Stomach (tissue), 4 donors: Measurements from ENCODE around the gene FAM219A.

Experiments used
- CTCF ChIP-seq, 7 experiments: fragments of 450-650 bp in 4 of 7; fragments of 200-600 bp in 3 of 7; sonication (generic) in 3 of 7; IDR thresholded peaks; one replicate each; pipeline ENCODE4 v1.5.1; 2016 to 2019; ENCODE audit warnings: antibody characterized with exemption in 7 of 7, control low read depth in 2 of 7, mild to moderate bottlenecking in 1 of 7
- EP300 ChIP-seq: sonication (generic); formaldehyde crosslinking; IDR thresholded peaks from one replicate; pipeline ENCODE4 v1.6.1; 2017; ENCODE audit warnings: antibody characterized with exemption
- POLR2AphosphoS5 ChIP-seq, 3 donors: sonication (generic); formaldehyde crosslinking; IDR thresholded peaks; one replicate each; pipeline ENCODE4 v1.6.1; 2016; ENCODE audit warnings: antibody characterized with exemption in 3 of 3

- TF ChIP-seq POLR2AphosphoS5 (IDR thresholded peaks at IDR 0.05) (no peak), CTCF (IDR thresholded peaks at IDR 0.05) (no peak), EP300 (no peak)
These were observed 76.3 kb downstream of the FAM219A start for GRCh38 chr9:34382054-34382453.
